ENCODE measurements around the gene TENM4.

TENM4 gene

DNA sequence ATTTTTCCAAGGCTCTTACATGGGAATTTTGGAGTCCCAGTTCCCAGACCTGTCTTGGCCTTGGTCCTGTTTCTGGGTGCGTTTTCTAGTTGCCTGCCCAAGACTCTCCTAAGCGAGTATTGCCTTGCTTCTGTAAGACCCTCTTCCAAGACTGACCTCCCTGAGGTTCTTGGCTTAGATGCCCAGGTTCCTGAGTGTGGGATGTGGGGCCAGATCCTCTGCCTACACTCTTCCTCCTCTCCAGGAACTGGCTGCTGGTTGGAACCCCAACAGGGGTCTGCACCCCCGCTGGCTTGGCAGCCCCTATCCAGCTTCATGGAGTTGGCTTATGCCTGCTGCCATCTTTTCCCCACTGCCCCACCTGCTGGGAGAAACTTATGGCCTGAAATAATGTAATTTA, 429.5 kb downstream of the TENM4 start:
- Histone ChIP-seq H3K9me3 (ENCODE audit: control insufficient read depth, insufficient read depth, low read length) (no peaks in the 10 kb centered on the region), H3K36me3 (ENCODE audit: control insufficient read depth, low read length) (no peaks in the 10 kb centered on the region), H3K27ac (ENCODE audit: low read depth, low read length) (no peak overlapping the region), H3K79me2 (ENCODE audit: control insufficient read depth, low read length) (no peaks in the 10 kb centered on the region), H3K4me3 (ENCODE audit: low read length) (no peak overlapping the region), H4K20me1 (ENCODE audit: control insufficient read depth, insufficient read depth, low read depth, low read length) (no peaks in the 10 kb centered on the region), H3K9me2 (replicated peaks; ENCODE audit: control insufficient read depth, low read length) (no peaks in the 10 kb centered on the region), H3K27me3 (ENCODE audit: control insufficient read depth, low read length) (no peaks in the 10 kb centered on the region), H3K4me1 (ENCODE audit: control insufficient read depth, low read length) (no peaks in the 10 kb centered on the region), H3F3A (ENCODE audit: control insufficient read depth, insufficient read depth) (no peaks in the 10 kb centered on the region), H3K4me2 (ENCODE audit: low read length) (no peak overlapping the region)
- TF ChIP-seq EZH2phosphoT487 (IDR thresholded peaks at IDR 0.05; ENCODE audit: borderline replicate concordance, low read length), result no peak
- TF ChIP-seq, protein P1, sequence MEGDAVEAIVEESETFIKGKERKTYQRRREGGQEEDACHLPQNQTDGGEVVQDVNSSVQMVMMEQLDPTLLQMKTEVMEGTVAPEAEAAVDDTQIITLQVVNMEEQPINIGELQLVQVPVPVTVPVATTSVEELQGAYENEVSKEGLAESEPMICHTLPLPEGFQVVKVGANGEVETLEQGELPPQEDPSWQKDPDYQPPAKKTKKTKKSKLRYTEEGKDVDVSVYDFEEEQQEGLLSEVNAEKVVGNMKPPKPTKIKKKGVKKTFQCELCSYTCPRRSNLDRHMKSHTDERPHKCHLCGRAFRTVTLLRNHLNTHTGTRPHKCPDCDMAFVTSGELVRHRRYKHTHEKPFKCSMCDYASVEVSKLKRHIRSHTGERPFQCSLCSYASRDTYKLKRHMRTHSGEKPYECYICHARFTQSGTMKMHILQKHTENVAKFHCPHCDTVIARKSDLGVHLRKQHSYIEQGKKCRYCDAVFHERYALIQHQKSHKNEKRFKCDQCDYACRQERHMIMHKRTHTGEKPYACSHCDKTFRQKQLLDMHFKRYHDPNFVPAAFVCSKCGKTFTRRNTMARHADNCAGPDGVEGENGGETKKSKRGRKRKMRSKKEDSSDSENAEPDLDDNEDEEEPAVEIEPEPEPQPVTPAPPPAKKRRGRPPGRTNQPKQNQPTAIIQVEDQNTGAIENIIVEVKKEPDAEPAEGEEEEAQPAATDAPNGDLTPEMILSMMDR (IDR thresholded peaks at IDR 0.05; ENCODE audit: low read depth, low read length, poor library complexity, severe bottlenecking), result no peak

DNA sequence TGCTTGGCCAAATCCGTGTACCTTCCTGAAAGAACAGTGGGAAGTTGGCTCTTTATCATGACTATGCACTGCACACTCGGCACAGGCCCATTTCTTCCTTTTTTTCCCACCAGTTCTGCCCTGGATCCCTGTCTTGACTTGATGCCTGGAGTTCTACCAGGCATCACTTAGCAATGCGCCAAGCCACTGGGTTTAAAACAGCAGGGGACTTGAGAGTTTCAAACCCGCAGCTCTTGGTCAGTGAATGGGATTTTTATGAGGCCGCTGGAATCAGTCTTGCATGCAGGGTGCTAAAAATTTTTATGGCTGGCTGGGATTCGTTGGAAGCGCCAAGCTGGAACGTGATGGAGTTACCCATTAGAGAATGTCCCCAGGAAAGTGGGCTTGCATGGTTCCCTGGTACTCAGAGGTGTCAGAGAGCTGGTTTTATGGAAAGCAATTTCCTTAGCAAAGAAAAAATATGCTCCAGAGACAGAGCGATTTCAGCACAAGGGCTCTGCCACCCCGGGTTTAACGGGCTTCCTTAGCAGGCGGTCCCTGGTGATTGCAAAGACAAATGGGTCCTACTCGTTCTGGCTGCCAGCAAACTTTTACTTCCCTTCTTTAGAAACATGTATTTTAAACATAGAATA, 432.9 kb downstream of the TENM4 start:
- no peaks in the 10 kb centered on the region for H3K79me2 ChIP-seq (ENCODE audit: control insufficient read depth, low read length)
- H3K9me2 ChIP-seq (replicated peaks; ENCODE audit: control insufficient read depth, low read length), result no peaks in the 10 kb centered on the region
- H3K4me2 ChIP-seq (ENCODE audit: low read length), result no peak overlapping the region
- H3K9me3 ChIP-seq (ENCODE audit: control insufficient read depth, insufficient read depth, low read length), result no peaks in the 10 kb centered on the region; the same call in 1 of the 2 replicates
- H3K4me3 ChIP-seq (ENCODE audit: low read length), result no peak overlapping the region
- TF ChIP-seq, protein P1 (IDR thresholded peaks at IDR 0.05; ENCODE audit: low read depth, low read length, poor library complexity, severe bottlenecking), result no peak
- TF ChIP-seq EZH2phosphoT487 (IDR thresholded peaks at IDR 0.05; ENCODE audit: borderline replicate concordance, low read length), result no peak
- no peaks in the 10 kb centered on the region for H3K4me1 ChIP-seq (ENCODE audit: control insufficient read depth, low read length)
- no peaks in the 10 kb centered on the region for H3F3A ChIP-seq (ENCODE audit: control insufficient read depth, insufficient read depth)
- no peaks in the 10 kb centered on the region for H4K20me1 ChIP-seq (ENCODE audit: control insufficient read depth, insufficient read depth, low read depth, low read length)
- no peak overlapping the region for H3K27ac ChIP-seq (ENCODE audit: low read depth, low read length)
- H3K27me3 ChIP-seq (ENCODE audit: control insufficient read depth, low read length), result no peaks in the 10 kb centered on the region
- no peaks in the 10 kb centered on the region for H3K36me3 ChIP-seq (ENCODE audit: control insufficient read depth, low read length)

DNA sequence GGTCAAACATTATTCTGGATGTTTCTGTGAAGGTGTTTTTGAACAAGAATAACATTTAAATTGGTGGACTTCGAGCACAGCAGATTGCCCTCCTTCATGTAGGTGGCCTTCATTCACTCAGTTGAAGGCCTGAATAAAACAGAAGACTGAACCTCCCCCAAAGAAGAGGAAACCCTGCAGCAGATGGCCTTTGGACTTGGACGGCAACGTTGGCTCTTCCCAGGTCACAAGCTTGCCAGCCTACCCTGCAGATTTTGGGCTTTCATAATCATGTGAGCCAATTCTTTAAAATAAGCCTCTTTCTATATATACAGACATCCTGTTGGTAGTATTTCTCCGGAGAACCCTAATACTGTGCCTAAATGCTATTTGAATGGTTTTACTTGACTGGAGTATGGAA, 434.0 kb downstream of the TENM4 start:
- Histone ChIP-seq H3K9me2 (replicated peaks; ENCODE audit: control insufficient read depth, low read length) (no peaks in the 10 kb centered on the region), H4K20me1 (ENCODE audit: control insufficient read depth, insufficient read depth, low read depth, low read length) (no peaks in the 10 kb centered on the region), H3K9me3 (ENCODE audit: control insufficient read depth, insufficient read depth, low read length) (no peaks in the 10 kb centered on the region; the same call in 1 of the 2 replicates), H3K36me3 (ENCODE audit: control insufficient read depth, low read length) (no peaks in the 10 kb centered on the region), H3K4me3 (ENCODE audit: low read length) (no peak overlapping the region), H3K27ac (ENCODE audit: low read depth, low read length) (no peak overlapping the region), H3K4me2 (ENCODE audit: low read length) (no peak overlapping the region), H3F3A (ENCODE audit: control insufficient read depth, insufficient read depth) (no peaks in the 10 kb centered on the region), H3K4me1 (ENCODE audit: control insufficient read depth, low read length) (no peaks in the 10 kb centered on the region), H3K79me2 (ENCODE audit: control insufficient read depth, low read length) (no peaks in the 10 kb centered on the region), H3K27me3 (ENCODE audit: control insufficient read depth, low read length) (no peaks in the 10 kb centered on the region)
- TF ChIP-seq EZH2phosphoT487 (IDR thresholded peaks at IDR 0.05; ENCODE audit: borderline replicate concordance, low read length), result no peak
- TF ChIP-seq, protein P1 (IDR thresholded peaks at IDR 0.05; ENCODE audit: low read depth, low read length, poor library complexity, severe bottlenecking), result no peak

Data from DOHH2 (cell line).